Hepatocyte (in vitro differentiated cells): ENCODE results near the gene TESK2. TPM values are rescaled to one million over a fixed set of nuclear protein-coding genes. Genes with fewer than 3 reads are reported as not detected.

ENCODE experiments used
- DNase-seq: peaks from one replicate; pipeline ENCODE4 v3.0.0-alpha.2; 2016; ENCODE audit warnings: low spot score
- H2AFZ ChIP-seq: fragments of 200-600 bp; sonication (generic); 2 replicates; pipeline ENCODE4 v1.6.0; 2016; ENCODE audit warnings: antibody characterized with exemption, mild to moderate bottlenecking
- H3K27ac ChIP-seq: fragments of 200-600 bp; sonication (generic); 2 replicates; pipeline ENCODE4 v1.5.1; 2016; ENCODE audit warnings: mild to moderate bottlenecking
- H3K27me3 ChIP-seq: fragments of 200-600 bp; sonication (generic); 2 replicates; pipeline ENCODE4 v1.6.1; 2016
- H3K36me3 ChIP-seq: fragments of 200-600 bp; sonication (generic); replicated peaks from 2 replicates; pipeline ENCODE4 v1.5.1; 2016; ENCODE audit warnings: low read depth; ENCODE audit not compliant: insufficient read depth
- H3K4me1 ChIP-seq: fragments of 200-600 bp; sonication (generic); 2 replicates; pipeline ENCODE4 v1.5.1; 2016; ENCODE audit warnings: mild to moderate bottlenecking, moderate library complexity; ENCODE audit not compliant: insufficient read depth
- H3K4me2 ChIP-seq: fragments of 200-600 bp; sonication (generic); 2 replicates; pipeline ENCODE4 v1.6.0; 2016
- H3K4me3 ChIP-seq: fragments of 200-600 bp; sonication (generic); 2 replicates; pipeline ENCODE4 v1.5.1; 2016; ENCODE audit warnings: mild to moderate bottlenecking
- H3K79me2 ChIP-seq: fragments of 200-600 bp; sonication (generic); 2 replicates; pipeline ENCODE4 v1.6.0; 2017; ENCODE audit warnings: mild to moderate bottlenecking
- H3K9me2 ChIP-seq: fragments of 200-600 bp; sonication (generic); replicated peaks from 2 replicates; pipeline ENCODE4 v1.6.0; 2017; ENCODE audit warnings: mild to moderate bottlenecking; ENCODE audit not compliant: insufficient read depth
- H3K9me3 ChIP-seq: fragments of 200-600 bp; sonication (generic); 2 replicates; pipeline ENCODE4 v1.5.1; 2016; ENCODE audit warnings: low read depth, mild to moderate bottlenecking
- H4K20me1 ChIP-seq: fragments of 200-600 bp; sonication (generic); 2 replicates; pipeline ENCODE4 v1.6.0; 2016; ENCODE audit warnings: mild to moderate bottlenecking; ENCODE audit not compliant: insufficient read depth, poor library complexity, severe bottlenecking
- CTCF ChIP-seq: fragments of 200-600 bp; sonication (generic); IDR thresholded peaks from 2 replicates; pipeline ENCODE4 v1.5.1; 2016; ENCODE audit warnings: antibody characterized with exemption, mild to moderate bottlenecking; ENCODE audit not compliant: poor library complexity
- EZH2 ChIP-seq: fragments of 200-600 bp; sonication (generic); IDR thresholded peaks from 2 replicates; pipeline ENCODE4 v1.6.1; 2016; ENCODE audit warnings: antibody characterized with exemption, mild to moderate bottlenecking, borderline replicate concordance
- EZH2phosphoT487 ChIP-seq: fragments of 200-600 bp; sonication (generic); IDR thresholded peaks from one replicate; pipeline ENCODE4 v1.6.1; 2018; ENCODE audit warnings: antibody characterized with exemption, mild to moderate bottlenecking, low read depth, moderate library complexity; ENCODE audit not compliant: unreplicated experiment, severe bottlenecking
- WGBS: methylation state at CpG from one replicate; pipeline ENCODE4 v1.1.6; 2016; ENCODE audit warnings: low lambda C conversion rate; ENCODE audit errors: missing lambda C conversion rate; 5-methylcytosine and 5-hydroxymethylcytosine counted together
- polyA plus RNA-seq: library from polyadenylated mRNA; unstranded; fragments of >200 nt; fragmentation: Nextera tagmentation; extraction: Ambion mirVana; gene quantifications from 2 replicates; pipeline ENCODE4 v1.2.1, GENCODE V29; 2016
- total RNA-seq: library from RNA; depleted of rRNA; stranded (reverse); fragments of >200 nt; gene quantifications from 2 replicates; pipeline ENCODE4 v1.2.3, GENCODE V29; 2014

TESK2 gene
- total and polyA plus RNA-seq, 2 experiments from 2014 or later = 6.2 to 8.6 TPM

GRCh38 chr1:45423906-45424678 lies 66.9 kb downstream of the TESK2 start:
- Histone ChIP-seq H3K9me2 (no peaks in the 10 kb centered on the region), H4K20me1 (no peaks in the 10 kb centered on the region), H3K9me3 (no peaks in the 10 kb centered on the region), H3K4me1 (no peaks in the 10 kb centered on the region), H3K79me2 (no peaks in the 10 kb centered on the region), H3K27ac (no peak overlapping the region), H3K4me3 (no peak overlapping the region), H3K36me3 (no peaks in the 10 kb centered on the region), H2AFZ (no peak overlapping the region), H3K4me2 (peak overlapping the region; percentile 24), H3K27me3 (no peaks in the 10 kb centered on the region)
- no peak for TF ChIP-seq EZH2phosphoT487
- TF ChIP-seq CTCF = no peak
- no peak for TF ChIP-seq EZH2
- DNase-seq = no peak
- 90% methylated on average over 4 of the region's 4 CpGs for WGBS

GRCh38 chr1:45421935-45422334 lies 69.0 kb downstream of the TESK2 start:
- H3K9me3 ChIP-seq = no peaks in the 10 kb centered on the region
- H3K4me1 ChIP-seq = no peaks in the 10 kb centered on the region
- H4K20me1 ChIP-seq = no peaks in the 10 kb centered on the region
- 100% methylated on average over 2 of the region's 2 CpGs for WGBS
- no peaks in the 10 kb centered on the region for H3K79me2 ChIP-seq
- no peaks in the 10 kb centered on the region for H3K27me3 ChIP-seq
- H3K4me3 ChIP-seq = no peak overlapping the region
- no peak overlapping the region for H3K4me2 ChIP-seq
- DNase-seq = no peak
- TF ChIP-seq EZH2phosphoT487 = no peak
- no peak overlapping the region for H3K27ac ChIP-seq
- H3K9me2 ChIP-seq = no peaks in the 10 kb centered on the region
- H2AFZ ChIP-seq = no peak overlapping the region
- no peaks in the 10 kb centered on the region for H3K36me3 ChIP-seq

DNA sequence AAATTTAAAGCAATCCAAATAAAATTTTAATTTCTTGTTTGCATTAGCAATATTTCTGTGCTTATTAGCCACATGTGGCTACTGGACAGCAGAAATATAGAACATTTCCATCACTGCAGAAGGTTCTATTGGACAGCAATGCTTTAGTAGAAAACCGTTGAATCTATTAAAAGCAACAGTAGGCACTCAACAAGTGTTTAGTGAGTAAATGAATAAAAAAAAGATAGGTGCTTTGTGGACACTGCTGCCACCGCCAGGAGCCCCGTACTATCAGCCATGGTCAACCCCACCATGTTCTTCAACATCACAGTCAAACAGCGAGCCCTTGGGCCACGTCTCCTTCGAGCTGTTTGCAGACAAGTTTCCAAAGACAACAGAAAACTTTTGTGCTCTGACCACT lies 76.2 kb downstream of the TESK2 start:
- no peaks in the 10 kb centered on the region for H3K27me3 ChIP-seq
- H3K9me2 ChIP-seq = no peaks in the 10 kb centered on the region
- H3K4me3 ChIP-seq = no peak overlapping the region
- no peak overlapping the region for H2AFZ ChIP-seq
- DNase-seq = no peak
- WGBS = 81% methylated on average over 6 of the region's 6 CpGs
- no peak overlapping the region for H3K27ac ChIP-seq
- no peak for TF ChIP-seq CTCF
- TF ChIP-seq EZH2phosphoT487 = no peak
- no peak for TF ChIP-seq EZH2
- no peaks in the 10 kb centered on the region for H3K4me1 ChIP-seq
- H3K79me2 ChIP-seq = no peaks in the 10 kb centered on the region
- H3K36me3 ChIP-seq = no peaks in the 10 kb centered on the region
- no peaks in the 10 kb centered on the region for H4K20me1 ChIP-seq
- no peak overlapping the region for H3K4me2 ChIP-seq
- no peaks in the 10 kb centered on the region for H3K9me3 ChIP-seq

DNA sequence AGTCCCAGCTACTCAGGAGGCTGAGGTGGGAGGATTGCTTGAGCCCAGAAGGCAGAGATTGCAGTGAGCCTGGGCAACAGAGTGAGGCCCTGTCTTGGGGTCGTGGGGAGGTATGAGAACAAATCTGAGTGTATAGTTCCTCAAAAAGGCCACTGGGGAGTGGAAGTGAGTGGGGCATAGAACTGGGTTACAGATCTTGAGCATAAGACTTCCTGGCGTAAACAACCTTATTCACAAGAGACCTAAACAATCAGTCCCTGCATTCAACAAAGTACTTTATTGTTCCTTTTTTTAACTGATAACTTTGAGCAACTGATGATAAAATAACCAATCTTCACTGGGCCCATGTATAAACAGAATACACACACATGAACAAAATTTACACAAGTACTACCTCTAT lies 78.1 kb downstream of the TESK2 start:
- Histone ChIP-seq H3K36me3 (no peaks in the 10 kb centered on the region), H4K20me1 (no peaks in the 10 kb centered on the region), H3K9me3 (no peaks in the 10 kb centered on the region), H3K27ac (no peak overlapping the region), H3K4me1 (no peaks in the 10 kb centered on the region), H3K79me2 (no peaks in the 10 kb centered on the region), H3K4me3 (no peak overlapping the region), H3K9me2 (no peaks in the 10 kb centered on the region), H3K4me2 (no peak overlapping the region), H3K27me3 (no peaks in the 10 kb centered on the region), H2AFZ (no peak overlapping the region)
- TF ChIP-seq EZH2 (no peak), CTCF (no peak), EZH2phosphoT487 (no peak)
- WGBS = 83% methylated on average over 2 of the region's 2 CpGs
- no peak for DNase-seq
